Epithelial cell of esophagus (primary cell): ENCODE measurements around the gene MARK2.

Source experiments
- DNase-seq: peaks from one replicate; pipeline ENCODE4 v3.0.0; 2010; ENCODE audit warnings: low read depth
- H3K4me3 ChIP-seq: 2 replicates; pipeline ENCODE4 v1.5.1; 2011; ENCODE audit warnings: mild to moderate bottlenecking, low read length, control low read depth
- CTCF ChIP-seq: IDR thresholded peaks from 2 replicates; pipeline ENCODE4 v1.5.1; 2011; ENCODE audit warnings: low read depth, mild to moderate bottlenecking, low read length, control low read depth, inconsistent platforms; ENCODE audit not compliant: insufficient read depth; ENCODE audit errors: missing control alignments

Gene MARK2

DNA sequence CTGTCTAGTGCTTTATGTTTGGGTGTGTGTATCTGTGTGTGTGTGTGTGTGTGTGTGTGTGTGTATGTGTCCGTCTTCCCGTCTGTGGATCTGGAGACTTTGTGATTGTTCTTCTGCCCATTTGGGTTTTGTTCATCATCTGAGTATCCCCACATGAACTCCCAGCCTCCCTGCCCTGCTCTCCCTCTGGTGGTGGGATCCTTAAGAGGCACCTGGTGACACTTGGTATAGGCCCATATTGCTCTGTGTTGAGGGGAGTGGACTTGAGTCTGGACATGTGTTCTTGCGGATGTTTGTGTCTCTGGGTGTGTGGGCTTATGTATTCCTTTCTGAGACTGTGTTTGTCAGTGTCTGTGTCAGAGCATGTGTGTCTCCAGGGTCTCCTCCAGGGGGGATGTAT lies 62.8 kb downstream of the MARK2 start:
- peak; percentile 58 for TF ChIP-seq CTCF
- no peak overlapping the region for H3K4me3 ChIP-seq
- peak; percentile 38 for DNase-seq

- no peak for TF ChIP-seq CTCF
- DNase-seq: no peak
- no peak overlapping the region for H3K4me3 ChIP-seq
Observed at GRCh38 chr11:63903884-63904283, 65.0 kb downstream of the MARK2 start.

GRCh38 chr11:63904743-63905142 lies 65.8 kb downstream of the MARK2 start:
- TF ChIP-seq CTCF: no peak
- H3K4me3 ChIP-seq: no peak overlapping the region
- no peak for DNase-seq

DNA sequence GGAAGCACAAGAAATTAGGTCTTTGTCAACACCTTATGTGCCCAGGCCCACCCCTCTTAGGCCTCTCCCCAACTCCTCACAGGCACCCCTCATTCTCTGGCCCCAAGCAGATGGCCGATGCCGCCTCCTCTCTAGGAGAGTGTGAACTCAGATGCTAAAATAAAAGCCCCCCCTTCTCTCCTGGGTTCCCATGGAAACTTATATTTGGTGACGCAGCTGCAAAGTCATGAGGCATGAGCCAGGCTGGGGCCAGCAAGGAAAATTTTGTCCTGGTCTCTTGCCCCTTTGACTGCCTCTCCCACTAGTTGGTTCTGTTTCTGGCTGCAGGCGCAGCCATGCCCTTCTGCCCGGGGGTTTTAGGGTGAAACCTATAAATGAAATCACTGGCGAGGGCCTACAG lies 66.3 kb downstream of the MARK2 start:
- no peak for DNase-seq
- H3K4me3 ChIP-seq: no peak overlapping the region
- no peak for TF ChIP-seq CTCF

DNA sequence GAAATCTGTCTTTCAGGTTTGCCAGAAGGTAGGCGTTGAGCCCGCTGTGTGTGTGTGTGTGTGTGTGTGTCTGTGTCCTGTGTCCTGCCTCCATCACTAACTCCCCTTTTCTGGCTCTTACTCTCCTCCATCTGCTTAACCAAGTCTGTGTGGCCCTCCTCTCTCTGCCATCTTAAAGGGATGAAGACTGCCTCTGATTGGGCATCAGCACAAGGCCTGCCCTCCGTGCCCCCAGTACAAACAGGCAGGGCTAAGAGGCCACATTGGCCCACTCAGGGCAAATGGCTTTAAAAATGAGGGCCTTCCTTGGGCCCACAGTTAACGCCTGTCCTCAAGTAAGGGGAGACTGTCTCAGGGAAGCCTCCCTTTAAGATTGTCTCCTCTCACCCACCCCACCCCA lies 67.2 kb downstream of the MARK2 start:
- no peak for DNase-seq
- TF ChIP-seq CTCF: no peak

GRCh38 chr11:63906585-63906984 lies 67.7 kb downstream of the MARK2 start:
- DNase-seq: peak; percentile 39
- peak; percentile 12 for TF ChIP-seq CTCF
- no peak overlapping the region for H3K4me3 ChIP-seq

More for the DNA sequence above, 67.2 kb downstream of the MARK2 start:
- no peak overlapping the region for H3K4me3 ChIP-seq

GRCh38 chr11:63907063-63907462 lies 68.2 kb downstream of the MARK2 start:
- no peak for DNase-seq
- H3K4me3 ChIP-seq: no peak overlapping the region
- no peak for TF ChIP-seq CTCF
